SKM-1 (cell line): ENCODE results near the gene GGT6.
"Not testable (repeated sequence)": the region's sequence is repeated elsewhere in the genome, so short reads cannot be mapped to it uniquely, and the experiment has no call there.

Experiments used
- DNase-seq: peaks from one replicate; lab custom pipeline; 2025; ENCODE audit not compliant: unreplicated experiment; lab: John Stamatoyannopoulos, UW

Gene GGT6

DNA sequence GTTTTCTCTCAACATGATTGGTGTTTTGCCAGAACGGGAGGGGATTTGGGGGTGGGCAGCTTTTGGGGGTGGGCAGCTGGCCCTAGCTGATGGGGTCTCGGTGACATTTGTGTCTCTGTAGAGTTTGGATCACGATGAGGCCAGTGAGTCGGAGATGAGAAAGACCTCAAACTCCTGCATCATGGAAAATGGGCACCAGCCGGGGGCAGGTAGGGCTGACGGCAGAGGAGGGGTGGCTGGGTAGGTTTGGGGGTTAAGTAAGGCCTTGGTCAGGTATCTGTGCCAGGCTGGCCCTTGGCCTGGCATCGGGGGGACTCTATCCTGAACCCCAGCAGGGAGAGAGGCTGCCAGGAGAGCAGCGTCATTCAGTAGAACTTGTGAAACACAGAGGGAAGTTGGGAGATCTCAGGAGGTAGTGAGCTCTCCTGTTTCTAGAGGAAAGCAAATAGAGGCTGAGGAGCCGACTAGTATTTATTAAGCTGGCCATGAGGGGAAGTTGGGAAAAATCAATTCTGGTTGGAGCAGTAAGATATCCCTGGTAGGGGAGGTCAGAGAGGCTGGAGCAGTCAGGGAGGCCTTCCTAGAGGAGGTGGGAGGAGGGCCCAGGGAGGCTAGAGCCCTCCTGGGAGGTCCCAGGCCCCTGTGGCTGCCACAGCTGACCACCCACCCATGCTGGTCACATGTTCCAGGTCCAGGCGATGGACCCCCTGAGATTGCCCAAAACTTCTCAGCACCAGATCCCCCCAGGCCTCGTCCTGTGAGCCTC, 32.0 kb upstream of the GGT6 start:
- DNase-seq: no peak

DNA sequence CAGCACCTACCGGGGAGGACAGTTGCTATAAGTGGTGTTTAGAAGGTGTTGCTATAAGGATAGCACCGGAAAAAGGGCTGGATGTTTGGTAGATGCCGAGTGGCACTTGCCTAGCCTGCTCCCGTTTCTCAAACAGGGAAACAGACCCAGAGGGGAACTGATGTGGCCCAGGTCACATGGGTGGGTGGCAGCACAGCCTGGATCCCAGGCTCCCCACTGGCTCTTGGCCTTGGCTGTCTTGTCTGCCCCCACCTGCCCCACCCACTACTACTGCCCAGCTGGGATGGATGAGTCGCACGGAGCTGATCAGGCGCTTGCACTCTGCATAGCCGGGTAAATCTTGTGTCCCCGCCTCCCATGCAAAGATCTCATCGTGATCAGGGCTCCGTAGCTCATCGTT, 31.2 kb upstream of the GGT6 start:
- no peak for DNase-seq

DNA sequence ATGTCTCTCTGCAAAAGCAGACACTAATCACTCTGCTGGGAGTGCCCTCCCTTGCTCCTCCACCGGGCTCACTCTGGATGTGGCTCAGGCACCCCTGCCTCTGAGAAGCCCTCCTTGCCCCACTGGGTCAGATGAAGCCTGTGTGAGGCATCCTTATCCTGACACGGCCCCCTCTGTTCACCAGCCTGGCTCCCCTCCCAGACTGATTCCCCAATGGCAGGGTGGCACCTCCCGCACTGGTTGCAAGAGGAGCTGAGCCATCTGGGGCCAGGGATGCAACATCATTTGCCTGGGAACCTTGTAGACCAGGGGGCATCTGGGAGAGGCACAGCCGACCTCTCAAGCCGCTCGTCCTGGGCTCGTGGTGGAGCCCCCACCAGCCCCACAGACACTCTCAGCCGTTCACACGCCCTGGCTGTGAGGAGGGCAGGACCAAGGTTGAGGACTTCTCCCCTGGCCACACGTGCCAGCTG, 30.6 kb upstream of the GGT6 start:
- DNase-seq: no peak

DNA sequence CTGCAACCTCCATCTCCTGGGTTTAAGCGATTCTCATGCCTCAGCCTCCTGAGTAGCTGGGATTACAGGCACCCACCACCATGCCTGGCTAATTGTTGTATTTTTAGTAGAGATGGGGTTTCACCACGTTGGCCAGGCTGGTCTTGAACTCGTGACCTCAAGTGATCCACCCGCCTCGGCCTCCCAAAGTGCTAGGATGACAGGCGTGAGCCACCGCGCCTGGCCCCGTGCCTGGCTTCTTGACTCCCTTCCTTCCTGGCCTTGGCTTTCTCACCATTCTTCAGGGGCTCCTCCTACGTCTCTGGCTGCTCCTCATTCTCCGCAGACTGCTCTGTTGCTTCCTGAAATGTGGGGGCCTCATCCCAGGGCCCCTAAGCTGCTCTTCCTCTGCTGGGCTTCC, 29.7 kb upstream of the GGT6 start:
- DNase-seq: not testable (repeated sequence)

DNA sequence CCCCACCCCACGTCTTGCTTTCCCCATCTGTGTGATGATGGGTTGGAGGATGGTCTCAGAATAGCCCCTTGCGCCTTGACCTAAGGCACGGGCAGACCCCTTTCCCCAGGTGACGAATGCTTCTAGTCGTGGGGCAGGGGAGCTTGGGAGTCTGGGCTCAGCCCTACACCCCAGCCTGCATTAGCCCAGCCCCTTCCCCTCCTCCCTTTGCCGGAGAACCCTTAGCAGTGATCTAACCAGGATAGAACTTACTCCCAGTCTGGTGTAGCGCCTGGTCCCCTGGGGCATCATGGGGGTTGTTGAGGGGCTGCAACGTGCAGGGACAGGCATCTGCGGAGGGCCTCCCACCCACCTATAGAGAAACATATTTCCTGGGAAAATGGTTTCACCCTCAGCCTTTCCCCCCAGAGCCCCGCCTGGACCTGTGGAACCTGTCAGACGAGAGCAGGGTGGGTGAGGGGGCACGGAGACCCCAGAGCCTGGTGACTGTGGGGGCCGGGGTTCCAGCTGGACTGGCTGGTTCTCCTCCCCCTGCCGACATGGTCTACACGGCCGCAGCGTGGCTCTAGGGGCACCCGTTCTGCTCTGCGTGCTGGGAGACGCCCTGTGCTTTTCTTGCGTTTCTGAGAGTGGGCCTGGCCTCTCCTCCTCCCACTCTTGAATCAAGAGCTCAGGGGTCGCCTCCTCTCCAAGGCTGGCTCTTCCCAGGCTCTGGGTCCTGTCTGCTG, 28.7 kb upstream of the GGT6 start:
- DNase-seq: no peak

DNA sequence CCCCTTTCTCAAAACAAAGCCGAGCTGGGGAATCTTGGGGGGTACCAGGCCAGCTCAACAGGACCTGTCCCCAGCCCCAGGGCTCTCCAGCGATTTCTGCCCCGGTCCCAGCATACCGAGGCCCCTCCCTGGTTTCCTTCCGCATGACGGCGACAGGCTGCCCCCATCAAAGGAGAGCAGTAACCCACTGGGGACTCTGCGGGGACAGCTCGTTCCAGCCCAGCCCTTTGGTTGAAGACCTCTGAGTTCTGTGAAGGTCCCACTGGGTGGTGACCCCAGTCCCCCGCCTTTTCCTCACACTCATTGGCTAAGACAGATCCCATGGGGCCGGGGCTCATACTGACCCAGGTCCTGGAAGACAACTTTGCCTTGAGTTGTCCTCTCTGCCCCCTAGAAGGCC, 28.0 kb upstream of the GGT6 start:
- no peak for DNase-seq

DNA sequence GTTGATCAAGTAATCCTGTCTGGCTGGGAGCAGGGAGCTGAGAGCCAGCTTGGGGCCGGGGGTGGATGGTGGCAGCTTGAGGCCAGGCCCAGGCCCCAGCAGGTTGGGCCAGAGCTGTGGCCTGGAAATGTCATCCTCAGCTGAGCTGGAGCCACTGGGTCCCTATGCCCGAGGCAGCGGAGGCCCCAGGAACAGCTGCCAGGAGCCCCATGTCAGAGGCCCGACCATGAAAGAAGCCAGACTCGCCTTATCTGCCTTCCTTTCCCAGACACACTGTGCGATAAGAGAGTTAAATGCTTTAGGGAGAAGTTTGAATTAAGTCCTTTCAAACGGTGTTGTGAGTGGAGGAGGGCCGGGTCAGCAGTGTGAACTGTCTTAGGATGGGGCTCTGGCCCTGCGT, 27.4 kb upstream of the GGT6 start:
- no peak for DNase-seq

DNA sequence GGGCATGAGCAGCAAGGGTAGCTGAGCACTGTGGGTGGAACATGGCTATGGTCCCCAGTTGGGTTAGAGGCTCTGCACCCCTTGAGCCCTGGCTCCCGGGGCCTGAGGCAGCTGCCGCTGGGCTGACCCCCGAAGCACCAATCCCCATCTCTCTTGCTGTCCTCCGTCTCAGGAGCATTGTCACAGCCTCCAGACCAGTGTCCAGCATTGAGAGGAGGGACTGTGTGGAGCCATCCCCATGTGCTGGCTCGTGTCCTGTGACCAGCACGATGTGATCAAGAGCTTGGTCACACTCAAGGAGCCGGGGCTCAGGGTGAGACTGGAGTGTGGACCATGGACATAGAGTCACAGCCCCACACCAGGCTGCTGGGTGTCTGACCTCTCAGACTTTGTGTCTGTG, 26.8 kb upstream of the GGT6 start:
- no peak for DNase-seq

DNA sequence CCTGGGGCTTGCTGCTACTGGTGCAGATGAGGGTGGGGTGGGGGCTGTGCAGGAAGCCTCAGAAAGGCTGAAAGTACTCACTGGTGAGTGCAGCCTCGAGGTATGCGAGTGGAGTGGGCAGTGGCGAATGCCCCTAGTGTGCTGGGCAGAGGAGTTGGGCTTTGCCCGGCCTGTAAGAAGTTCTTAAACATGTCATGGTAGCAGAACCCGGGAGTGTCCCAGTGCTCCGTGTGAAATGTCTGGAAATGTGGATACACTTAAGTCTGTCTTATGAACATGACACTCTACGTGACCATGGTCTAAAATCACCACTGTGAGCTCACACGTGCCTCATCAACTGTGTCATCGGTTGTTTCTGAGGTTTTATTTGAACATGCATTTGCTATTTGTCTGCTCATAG, 25.7 kb upstream of the GGT6 start:
- no peak for DNase-seq

DNA sequence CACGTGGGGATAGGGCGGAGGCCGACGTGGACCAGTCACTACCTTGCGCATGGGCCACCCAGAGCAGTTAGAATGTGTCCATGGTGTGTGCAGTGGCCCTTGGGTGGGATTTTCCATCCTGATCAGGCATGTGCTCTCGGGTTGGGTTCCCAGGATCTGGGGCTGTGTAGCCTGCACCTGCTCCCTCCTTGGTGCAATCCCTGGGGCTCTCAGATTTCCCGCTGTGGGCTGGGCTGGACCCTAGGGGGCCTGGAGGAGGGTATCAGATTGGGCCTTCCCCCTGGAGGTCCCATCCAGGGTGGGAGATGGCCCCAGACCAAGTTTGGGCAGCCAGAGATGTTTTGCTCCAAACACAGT, 25.2 kb upstream of the GGT6 start:
- DNase-seq: no peak

DNA sequence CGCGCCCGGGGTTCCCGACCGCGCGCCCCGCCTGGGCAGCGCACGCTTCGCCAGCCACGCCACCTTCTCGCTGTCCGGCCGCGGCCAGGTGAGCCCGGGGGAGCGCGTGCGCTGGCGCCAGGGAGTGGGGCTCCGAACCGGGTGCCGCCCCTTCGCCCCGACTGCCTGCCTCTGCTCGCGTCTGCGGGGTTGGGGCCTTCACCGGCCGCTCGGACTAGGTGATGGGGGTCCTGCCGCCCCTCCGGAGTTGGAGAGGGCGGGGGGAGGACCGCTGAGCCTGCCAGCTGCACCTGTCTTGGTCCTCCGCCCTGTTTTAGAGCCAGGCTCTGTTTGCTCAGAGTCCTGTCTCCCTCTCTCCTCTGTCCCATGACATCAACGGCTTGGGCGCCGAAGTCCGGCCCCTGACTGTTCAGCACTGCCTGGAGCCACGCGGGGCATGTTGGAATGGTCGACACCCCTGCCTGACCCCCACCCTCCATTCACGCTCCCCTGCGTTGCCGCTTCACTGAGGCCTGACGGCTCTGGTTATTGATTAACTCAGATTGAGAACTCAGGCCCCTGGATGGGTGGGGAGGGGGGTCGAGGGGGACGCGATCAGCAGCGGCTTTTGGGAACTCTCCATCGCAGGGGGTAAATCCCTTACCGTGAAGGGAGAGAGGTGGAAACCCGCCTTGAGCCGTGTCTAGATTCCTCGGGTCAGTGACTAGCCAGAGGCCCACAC, 24.7 kb upstream of the GGT6 start:
- DNase-seq: no peak

DNA sequence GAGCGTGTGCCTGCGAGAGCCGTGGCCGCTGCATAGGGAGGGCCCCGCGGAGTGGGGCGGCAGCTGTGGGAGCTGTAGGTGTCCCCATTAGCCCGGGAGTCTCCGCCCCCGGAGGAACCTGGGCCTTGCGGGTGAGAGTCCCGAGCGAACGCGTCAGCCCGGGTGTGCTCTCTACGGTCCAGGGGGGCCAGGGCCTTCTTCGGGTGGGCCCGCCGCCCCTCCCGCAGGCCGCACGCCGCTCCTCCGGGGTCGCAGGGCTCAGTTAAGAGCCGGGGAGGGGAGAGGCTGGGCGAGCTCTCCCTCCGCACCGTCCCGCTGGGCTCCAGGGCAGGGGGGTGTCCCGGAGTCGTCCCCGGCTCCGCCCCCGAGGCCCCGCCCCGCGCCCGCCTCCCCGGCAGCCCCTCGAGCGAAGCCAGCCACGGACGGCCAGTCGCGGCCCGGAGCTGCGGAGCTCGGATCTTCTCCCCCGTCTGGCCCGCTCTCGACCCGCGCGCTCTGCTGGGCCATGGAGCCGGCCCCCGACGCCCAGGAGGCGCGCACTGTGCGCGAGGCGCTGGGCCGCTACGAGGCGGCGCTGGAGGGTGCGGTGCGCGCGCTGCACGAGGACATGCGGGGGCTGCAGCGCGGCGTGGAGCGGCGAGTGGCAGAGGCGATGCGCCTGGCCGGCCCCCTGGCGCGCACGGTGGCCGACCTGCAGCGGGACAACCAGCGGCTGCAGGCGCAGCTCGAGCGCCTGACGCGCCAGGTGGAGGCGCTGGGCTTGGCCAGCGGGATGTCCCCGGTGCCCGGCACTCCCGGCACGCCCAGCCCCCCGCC, 23.9 kb upstream of the GGT6 start, which contains the start of gene SMTNL2:
SMTNL2 (plus strand) TSS at position 429 of the 816 bp plus-strand sequence; CDS start at position 506, 77 bp downstream.
- no peak for DNase-seq

DNA sequence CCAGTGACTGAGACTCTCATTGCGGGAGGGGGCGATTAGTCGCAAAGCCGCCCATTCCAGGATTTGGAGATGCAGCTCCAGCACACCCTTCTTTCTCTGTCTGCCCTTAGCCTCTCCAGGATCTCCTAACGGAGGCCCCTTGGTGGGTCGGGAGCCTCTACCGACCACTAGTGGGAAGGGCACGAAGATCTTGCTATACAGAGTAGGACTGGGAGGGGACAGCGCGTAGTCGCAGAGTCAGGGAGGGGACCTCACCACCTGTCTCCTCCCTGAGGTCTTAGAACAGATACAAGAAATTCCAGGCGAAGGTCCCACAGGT, 23.4 kb upstream of the GGT6 start:
- no peak for DNase-seq

DNA sequence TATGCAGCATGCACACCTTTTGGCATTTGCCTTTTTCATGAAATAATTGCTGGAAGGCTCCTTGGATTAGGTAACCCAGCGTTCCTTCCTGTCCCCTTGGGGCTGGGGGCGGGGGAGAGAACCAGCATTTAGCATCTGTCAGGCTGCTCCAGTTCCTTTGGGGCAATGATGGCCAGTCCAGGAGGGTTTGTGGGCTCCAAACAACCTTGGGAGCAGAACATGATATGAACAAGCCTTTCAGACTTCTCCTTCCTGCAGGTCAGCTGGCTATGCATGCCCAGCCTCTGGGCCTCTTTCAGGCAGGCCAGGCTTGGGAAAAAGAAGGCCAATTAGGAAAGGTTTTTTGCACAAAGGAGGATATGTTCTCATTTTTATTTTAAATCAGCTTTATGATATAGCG, 22.8 kb upstream of the GGT6 start:
- no peak for DNase-seq

DNA sequence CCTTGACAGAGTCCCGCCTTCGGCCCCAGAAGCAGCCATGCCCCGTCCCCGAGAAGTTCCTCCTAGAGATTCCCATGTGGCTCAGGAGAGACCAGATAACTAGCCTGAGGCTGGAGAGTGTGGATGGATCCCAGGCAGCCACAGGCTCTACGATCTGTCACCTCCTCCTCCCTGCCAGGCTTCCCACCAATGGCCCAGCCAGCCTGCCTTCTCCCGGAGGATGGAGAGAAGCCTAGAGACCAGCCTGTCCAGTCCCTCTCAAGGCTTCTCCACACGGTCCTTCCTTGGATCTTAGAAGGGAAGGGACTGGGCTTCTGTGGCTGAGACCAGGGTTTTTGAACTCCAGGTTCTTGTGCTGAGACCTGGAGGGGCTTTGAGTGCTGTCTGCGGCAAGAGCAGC, 22.3 kb upstream of the GGT6 start:
- no peak for DNase-seq

DNA sequence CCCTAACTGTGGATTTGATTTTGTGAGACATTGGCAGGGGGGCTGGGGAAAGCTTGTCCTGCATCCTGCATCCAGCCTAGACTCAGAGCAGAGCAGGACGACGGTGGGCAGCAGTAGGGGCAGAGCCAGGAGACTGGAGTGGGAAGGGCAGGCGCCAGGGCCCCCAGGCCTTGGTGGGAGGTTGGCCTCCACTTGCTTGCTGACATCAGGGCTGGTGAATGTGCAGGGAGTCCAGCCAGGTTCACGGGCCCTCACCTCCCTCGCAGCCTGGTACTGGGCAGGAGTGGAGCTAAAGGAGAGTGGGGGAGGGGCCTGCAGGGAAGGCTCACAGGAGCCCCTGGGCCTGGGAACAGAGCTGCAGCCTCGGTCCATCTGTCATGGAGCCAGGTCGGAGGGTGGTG, 21.7 kb upstream of the GGT6 start:
- no peak for DNase-seq

DNA sequence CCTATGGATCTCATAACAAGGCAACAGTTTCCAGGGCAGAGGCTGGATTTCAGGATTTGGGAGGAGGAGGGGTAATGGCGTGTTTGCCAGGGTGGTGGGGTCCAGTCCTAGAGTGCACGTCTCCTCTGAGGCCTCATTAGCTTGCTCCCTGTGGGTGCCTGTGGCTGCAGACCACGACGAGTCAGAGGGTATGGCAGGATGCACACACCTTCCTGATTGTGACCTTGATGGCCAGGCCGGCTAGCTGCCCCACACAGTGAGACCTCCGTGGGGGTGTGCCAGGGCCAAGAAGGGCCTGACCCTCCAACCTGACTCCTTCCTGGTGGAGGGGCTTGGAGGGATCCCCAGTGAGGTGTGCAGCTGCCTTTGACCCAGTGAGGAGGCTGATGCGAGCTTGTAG, 19.9 kb upstream of the GGT6 start:
- DNase-seq: no peak

DNA sequence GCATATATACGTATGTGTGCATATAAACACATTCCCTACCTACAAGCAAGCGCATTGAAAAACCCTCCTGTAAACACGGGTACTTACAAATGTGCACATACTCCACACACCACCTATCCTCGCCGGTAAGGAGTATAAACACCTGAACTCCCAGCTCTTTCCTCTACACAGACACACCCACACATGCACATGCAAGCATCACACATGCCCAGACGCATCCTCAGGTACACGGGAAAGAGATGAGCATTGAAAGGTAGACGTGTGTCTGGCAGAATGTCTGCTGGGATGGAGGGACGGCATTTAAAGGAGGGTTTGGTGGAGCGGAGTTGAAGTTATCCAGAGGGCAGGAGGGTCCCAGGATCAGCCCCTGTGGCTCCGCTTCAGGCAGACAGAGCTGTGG, 19.3 kb upstream of the GGT6 start:
- DNase-seq: no peak

DNA sequence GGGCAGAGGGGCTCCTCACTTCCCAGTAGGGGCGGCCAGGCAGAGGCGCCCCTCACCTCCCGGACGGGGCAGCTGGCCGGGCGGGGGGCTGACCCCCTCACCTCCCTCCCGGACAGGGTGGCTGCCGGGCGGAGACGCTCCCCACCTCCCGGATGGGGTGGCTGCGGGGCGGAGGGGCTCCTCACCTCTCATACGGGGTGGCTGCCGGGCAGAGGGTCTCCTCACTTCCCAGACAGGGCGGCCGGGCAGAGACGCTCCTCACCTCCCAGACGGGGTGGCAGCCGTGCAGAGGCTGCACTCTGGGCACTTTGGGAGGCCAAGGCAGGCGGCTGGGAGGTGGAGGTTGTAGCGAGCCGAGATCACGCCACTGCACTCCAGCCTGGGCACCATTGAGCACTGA, 18.0 kb upstream of the GGT6 start:
- DNase-seq: not testable (repeated sequence)

DNA sequence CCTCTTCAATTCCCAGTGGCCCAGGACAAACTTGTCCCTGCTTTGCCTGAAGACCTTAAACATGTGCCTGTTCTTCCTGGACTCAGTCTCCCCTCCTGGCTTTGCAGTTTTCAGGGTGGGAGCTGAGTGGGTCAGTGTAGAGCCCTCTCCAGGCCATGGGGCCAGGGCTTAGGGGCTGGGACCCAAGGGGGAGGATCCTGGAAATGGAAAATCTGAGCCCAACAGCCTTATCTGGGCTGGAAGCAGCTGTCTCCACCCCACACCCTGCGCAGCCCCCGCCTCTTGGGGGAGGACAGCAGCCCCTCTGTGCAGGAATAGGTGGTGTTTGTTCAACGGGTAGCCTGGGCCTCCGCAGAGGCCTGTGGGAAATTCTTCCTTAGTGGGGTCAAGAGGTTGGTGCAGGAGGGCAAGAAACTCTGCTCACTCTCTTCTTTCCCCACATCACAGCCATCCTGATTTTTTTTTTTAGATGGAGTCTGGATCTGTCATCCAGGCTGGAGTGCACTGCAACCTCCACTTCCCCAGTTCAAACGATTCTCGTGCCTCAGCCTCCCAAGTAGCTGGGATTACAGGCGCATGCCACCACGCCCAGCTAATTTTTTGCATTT, 17.1 kb upstream of the GGT6 start:
- DNase-seq: no peak
